DOHH2 (cell line): ENCODE results near the gene C11orf68.

Experiments used
- H3F3A ChIP-seq: fragments of 200-600 bp; sonication (generic), shearing (Covaris generic); 2 replicates; pipeline ENCODE4 v1.6.0; 2016; ENCODE audit warnings: antibody characterized with exemption, mild to moderate bottlenecking; ENCODE audit not compliant: control insufficient read depth, insufficient read depth
- H3K27ac ChIP-seq: fragments of 200-600 bp; sonication (generic); 2 replicates; pipeline ENCODE4 v1.5.1; 2014; ENCODE audit warnings: low read depth, mild to moderate bottlenecking, low read length, moderate library complexity
- H3K27me3 ChIP-seq: fragments of 200-600 bp; sonication (generic); 2 replicates; pipeline ENCODE4 v1.6.1; 2014; ENCODE audit warnings: mild to moderate bottlenecking, low read length, mixed read lengths; ENCODE audit not compliant: control insufficient read depth
- H3K36me3 ChIP-seq: fragments of 200-600 bp; sonication (generic); 2 replicates; pipeline ENCODE4 v1.6.1; 2014; ENCODE audit warnings: mild to moderate bottlenecking, low read length, moderate library complexity, mixed read lengths; ENCODE audit not compliant: control insufficient read depth
- H3K4me1 ChIP-seq: fragments of 200-600 bp; sonication (generic); 2 replicates; pipeline ENCODE4 v1.6.1; 2014; ENCODE audit warnings: mild to moderate bottlenecking, low read length, mixed read lengths; ENCODE audit not compliant: control insufficient read depth
- H3K4me2 ChIP-seq: fragments of 200-600 bp; sonication (generic); 2 replicates; pipeline ENCODE4 v1.6.0; 2014; ENCODE audit warnings: mild to moderate bottlenecking, low read length, moderate library complexity
- H3K4me3 ChIP-seq: fragments of 200-600 bp; sonication (generic); 2 replicates; pipeline ENCODE4 v1.5.1; 2014; ENCODE audit warnings: mild to moderate bottlenecking, low read length, mixed read lengths
- H3K79me2 ChIP-seq: fragments of 200-600 bp; sonication (generic); 2 replicates; pipeline ENCODE4 v1.6.1; 2014; ENCODE audit warnings: mild to moderate bottlenecking, low read length, mixed read lengths; ENCODE audit not compliant: control insufficient read depth
- H3K9me2 ChIP-seq: fragments of 200-600 bp; sonication (generic); replicated peaks from 2 replicates; pipeline ENCODE4 v1.6.1; 2014; ENCODE audit warnings: mild to moderate bottlenecking, low read length, mixed read lengths; ENCODE audit not compliant: control insufficient read depth
- H3K9me3 ChIP-seq: fragments of 200-600 bp; sonication (generic); 2 replicates; pipeline ENCODE4 v1.6.1; 2014; ENCODE audit warnings: antibody characterized with exemption, low read length, mixed read lengths; ENCODE audit not compliant: control insufficient read depth, insufficient read depth
- H4K20me1 ChIP-seq: fragments of 200-600 bp; sonication (generic); 2 replicates; pipeline ENCODE4 v1.6.0; 2014; ENCODE audit warnings: low read depth, mild to moderate bottlenecking, antibody characterized with exemption, low read length, moderate library complexity; ENCODE audit not compliant: control insufficient read depth, insufficient read depth
- EZH2phosphoT487 ChIP-seq: fragments of 200-600 bp; sonication (generic); IDR thresholded peaks from 2 replicates; pipeline ENCODE4 v1.6.1; 2017; ENCODE audit warnings: borderline replicate concordance, mild to moderate bottlenecking, antibody characterized with exemption, low read length, moderate library complexity, mixed read lengths
- TF ChIP-seq, protein P1 (sequence below): fragments of 200-600 bp; sonication (generic); IDR thresholded peaks from one replicate; pipeline ENCODE4 v1.5.1; 2014; ENCODE audit warnings: antibody characterized with exemption, mild to moderate bottlenecking, low read depth, low read length; ENCODE audit not compliant: poor library complexity, severe bottlenecking

Gene C11orf68

DNA sequence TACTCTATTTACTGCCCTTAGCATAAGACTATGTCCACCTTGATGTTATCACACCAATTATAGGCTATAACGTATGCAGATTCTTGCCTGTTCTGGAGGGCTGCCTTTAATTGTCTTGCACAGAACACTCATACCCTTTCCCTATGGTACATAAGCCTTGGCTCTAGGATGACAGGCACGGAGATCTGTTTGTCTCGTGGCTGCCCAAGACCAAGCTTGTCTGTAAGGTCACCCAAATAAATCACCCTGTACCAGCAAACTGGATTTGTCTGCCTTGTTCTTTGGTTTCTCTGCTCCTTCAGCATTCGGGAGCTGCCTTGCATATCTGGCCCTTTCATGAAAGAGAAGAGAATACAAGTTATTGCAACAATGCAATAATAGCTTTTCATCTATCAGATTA lies 18.9 kb upstream of the C11orf68 start:
- Histone ChIP-seq H3K36me3 (no peaks in the 10 kb centered on the region), H3K79me2 (no peaks in the 10 kb centered on the region), H3K27me3 (peaks cover 18% of the 10 kb centered on the region; the same call in 1 of the 2 replicates), H3K4me2 (no peak overlapping the region), H3K27ac (no peak overlapping the region), H3K9me2 (no peaks in the 10 kb centered on the region), H3K4me1 (no peaks in the 10 kb centered on the region), H3F3A (no peaks in the 10 kb centered on the region), H4K20me1 (no peaks in the 10 kb centered on the region), H3K9me3 (no peaks in the 10 kb centered on the region), H3K4me3 (no peak overlapping the region)
- TF ChIP-seq, protein P1, sequence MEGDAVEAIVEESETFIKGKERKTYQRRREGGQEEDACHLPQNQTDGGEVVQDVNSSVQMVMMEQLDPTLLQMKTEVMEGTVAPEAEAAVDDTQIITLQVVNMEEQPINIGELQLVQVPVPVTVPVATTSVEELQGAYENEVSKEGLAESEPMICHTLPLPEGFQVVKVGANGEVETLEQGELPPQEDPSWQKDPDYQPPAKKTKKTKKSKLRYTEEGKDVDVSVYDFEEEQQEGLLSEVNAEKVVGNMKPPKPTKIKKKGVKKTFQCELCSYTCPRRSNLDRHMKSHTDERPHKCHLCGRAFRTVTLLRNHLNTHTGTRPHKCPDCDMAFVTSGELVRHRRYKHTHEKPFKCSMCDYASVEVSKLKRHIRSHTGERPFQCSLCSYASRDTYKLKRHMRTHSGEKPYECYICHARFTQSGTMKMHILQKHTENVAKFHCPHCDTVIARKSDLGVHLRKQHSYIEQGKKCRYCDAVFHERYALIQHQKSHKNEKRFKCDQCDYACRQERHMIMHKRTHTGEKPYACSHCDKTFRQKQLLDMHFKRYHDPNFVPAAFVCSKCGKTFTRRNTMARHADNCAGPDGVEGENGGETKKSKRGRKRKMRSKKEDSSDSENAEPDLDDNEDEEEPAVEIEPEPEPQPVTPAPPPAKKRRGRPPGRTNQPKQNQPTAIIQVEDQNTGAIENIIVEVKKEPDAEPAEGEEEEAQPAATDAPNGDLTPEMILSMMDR: no peak
- no peak for TF ChIP-seq EZH2phosphoT487

DNA sequence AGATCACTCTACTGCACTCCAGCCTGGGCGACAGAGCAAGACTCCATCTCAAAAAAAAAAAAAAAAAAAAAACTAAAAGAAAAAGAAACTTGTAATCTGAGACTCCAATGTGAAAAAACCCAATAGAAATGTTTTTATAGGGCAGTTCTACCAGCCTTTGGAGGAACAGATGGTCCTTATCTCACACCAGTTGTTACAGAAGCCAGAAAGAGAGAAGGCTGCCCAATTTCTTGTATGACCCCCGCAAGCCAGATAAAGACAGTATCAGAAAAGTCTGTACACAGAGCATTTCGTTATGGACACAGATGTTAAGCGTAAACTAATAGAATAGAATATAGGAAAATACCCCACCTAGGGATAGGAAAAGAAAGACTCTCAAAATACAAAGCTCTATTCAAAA lies 15.2 kb upstream of the C11orf68 start:
- no peak overlapping the region for H3K27ac ChIP-seq
- H4K20me1 ChIP-seq: no peaks in the 10 kb centered on the region
- H3K36me3 ChIP-seq: no peaks in the 10 kb centered on the region
- H3K79me2 ChIP-seq: no peaks in the 10 kb centered on the region
- H3K4me1 ChIP-seq: peaks cover 6% of the 10 kb centered on the region; the same call in 1 of the 2 replicates
- H3K9me2 ChIP-seq: no peaks in the 10 kb centered on the region
- peaks cover 7% of the 10 kb centered on the region; the same call in 1 of the 2 replicates for H3K27me3 ChIP-seq
- no peaks in the 10 kb centered on the region for H3F3A ChIP-seq
- no peaks in the 10 kb centered on the region for H3K9me3 ChIP-seq
- no peak overlapping the region for H3K4me2 ChIP-seq
- no peak for TF ChIP-seq EZH2phosphoT487
- TF ChIP-seq, protein P1: no peak
- H3K4me3 ChIP-seq: no peak overlapping the region

DNA sequence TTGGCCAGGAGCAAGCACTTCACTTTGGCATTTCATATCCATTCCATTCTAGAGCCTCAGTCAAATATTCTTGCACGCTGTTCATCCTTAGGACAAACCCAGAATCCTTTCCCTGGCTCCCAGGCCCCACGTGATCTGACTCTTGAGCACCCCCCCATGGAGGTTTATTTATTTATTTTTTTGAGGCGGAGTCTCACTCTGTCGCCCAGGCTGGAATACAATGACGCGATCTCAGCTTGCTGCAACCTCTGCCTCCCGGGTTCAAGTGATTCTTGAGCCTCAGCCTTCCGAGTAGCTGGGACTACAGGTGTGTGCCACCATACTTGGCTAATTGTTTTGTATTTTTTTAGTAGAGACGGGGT lies 13.7 kb upstream of the C11orf68 start:
- no peaks in the 10 kb centered on the region for H3F3A ChIP-seq

More for the DNA sequence above, 13.7 kb upstream of the C11orf68 start:
- H3K36me3 ChIP-seq: no peaks in the 10 kb centered on the region
- H3K79me2 ChIP-seq: no peaks in the 10 kb centered on the region
- H3K4me3 ChIP-seq: no peak overlapping the region
- H3K9me2 ChIP-seq: no peaks in the 10 kb centered on the region
- no peaks in the 10 kb centered on the region for H3K9me3 ChIP-seq
- H3K4me2 ChIP-seq: no peak overlapping the region
- no peaks in the 10 kb centered on the region for H3K27me3 ChIP-seq
- no peaks in the 10 kb centered on the region for H4K20me1 ChIP-seq
- TF ChIP-seq, protein P1: no peak
- no peak for TF ChIP-seq EZH2phosphoT487
- no peak overlapping the region for H3K27ac ChIP-seq
- peaks cover 6% of the 10 kb centered on the region; the same call in 1 of the 2 replicates for H3K4me1 ChIP-seq
